Activated T-cell treated with anti-CD3 and anti-CD28 coated beads for 1 hour (primary cell): ENCODE measurements around the gene FRMD4A.

ENCODE experiments used
- DNase-seq: peaks from one replicate; pipeline ENCODE4 v3.0.0-alpha.2; 2020; ENCODE audit warnings: low read depth

Gene FRMD4A

DNA sequence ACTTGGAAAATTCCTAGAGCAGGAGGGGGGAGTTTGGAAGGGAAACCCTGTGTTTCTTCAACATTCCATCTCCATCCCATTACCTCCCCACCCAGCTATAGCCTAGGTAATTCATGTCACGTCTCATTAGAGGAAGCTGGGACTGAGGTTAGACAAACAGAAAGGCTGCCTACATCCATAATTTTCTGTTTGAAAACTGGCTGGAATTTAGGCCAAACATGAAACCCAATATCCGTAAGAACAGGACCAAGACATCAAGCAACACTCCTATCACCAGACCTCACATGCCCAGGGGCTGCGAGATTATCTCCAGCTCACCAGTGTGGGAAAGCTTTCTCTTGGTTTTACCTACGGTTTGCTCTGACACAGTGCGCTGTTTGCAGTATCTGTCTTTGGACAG is 316.3 kb downstream of the FRMD4A start:
- no peak for DNase-seq

DNA sequence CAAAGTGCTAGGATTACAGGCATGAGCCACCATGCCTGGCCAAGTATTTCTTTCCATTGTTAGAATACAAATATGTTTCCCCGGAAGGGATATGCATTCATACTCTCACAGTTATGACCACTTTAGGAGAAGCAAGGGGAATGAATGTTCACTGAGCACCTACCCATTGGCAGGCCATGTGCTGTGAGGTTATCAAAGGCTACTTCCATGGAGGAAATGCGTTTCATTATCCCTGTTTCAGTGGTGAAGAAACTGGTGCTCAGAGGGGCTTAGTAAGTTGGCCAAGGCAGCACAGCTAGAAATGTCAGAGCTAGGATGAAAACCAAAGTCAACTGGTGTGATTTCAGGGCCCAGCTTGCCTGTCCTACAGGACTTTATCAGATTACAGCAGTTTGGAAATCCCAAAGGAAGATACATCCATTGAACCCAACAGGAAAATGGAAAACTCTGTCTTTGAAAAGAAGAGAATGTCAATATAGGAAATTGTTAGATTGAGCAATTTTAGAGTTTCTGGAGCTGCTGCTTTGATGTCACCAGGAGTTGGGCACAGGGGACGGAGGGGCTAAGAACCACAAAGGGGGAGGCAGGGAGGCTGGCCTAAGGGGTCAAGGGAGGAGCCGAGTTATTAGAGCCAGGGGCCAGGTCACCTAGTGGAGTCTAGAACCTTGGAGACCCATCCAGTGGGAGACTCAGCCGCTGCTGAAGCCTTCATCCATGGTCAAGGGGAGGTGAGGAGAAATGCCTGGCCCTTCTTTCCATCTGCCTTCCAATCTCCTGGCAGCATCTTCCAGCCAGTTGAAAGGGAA is 319.8 kb downstream of the FRMD4A start:
- DNase-seq = no peak

DNA sequence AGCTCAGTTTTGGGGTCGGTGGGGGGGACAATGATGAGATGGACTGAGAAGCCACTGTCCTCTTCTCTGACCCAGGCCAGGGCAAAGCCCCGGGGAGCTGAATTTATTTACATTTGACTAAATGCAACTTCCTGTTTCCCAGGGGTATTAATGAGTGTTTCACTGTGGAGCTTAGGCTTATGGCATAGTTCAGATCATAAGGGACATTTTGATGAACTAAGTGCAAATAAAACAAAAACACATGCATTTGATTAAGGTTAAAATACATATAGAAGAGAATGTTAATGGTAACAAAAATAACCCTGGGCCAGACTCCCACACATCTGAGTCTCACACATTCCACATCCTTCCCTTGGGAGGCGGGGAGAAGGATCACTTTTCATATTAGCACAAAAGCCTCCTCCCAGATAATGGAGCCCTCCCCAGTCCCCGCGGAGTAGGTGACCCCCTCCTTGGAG is 320.6 kb downstream of the FRMD4A start:
- no peak for DNase-seq

DNA sequence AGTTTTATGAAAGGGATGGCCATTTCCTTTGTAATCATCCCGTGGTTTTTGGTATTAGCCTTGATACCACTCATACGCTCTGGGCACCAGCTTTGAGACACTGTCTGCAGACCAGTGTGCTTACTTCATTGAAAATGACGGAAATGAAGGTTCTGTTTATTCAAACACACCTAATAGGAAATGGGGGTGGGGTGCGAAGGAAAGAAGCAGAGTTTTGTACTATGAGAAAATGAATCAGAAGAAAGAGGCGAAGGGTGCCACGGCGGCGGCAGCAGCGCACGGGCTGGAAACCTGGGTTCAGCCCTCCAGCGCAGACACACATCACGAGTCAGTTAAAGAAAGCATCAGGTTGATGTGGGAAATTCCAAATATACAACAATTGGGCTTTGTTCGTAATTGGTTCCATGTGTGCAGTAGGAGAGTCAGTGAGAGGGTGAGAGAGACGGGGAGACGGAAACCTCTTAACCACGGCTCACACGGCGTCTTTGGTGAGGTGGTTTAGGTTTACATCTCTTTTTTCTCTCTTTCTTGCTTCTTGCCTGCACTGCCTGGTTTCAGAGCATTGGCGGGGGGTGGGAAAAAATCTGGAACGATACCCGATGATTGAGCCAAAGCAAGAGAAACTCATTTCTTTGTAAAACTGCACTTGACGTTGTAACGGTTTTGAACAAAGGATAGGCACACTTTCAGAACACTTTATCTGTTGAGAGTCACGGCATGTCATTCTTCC is 321.2 kb downstream of the FRMD4A start:
- DNase-seq = peak; percentile 50

DNA sequence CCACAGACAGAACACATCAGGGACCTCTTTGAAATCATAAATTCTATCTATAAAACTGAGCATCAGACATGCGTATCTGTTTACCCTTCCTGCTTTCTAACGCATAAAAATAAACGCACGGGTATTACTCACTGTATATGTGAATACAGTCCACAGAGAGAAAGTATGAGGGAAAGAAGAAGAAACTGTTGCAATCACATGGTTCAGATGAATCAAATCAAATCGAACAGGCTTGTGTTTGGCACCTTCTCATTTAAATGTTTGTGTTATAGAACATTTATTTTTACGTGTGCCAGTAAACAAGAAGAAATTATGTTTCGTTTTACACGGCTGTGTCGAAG is 322.0 kb downstream of the FRMD4A start:
- DNase-seq = no peak

DNA sequence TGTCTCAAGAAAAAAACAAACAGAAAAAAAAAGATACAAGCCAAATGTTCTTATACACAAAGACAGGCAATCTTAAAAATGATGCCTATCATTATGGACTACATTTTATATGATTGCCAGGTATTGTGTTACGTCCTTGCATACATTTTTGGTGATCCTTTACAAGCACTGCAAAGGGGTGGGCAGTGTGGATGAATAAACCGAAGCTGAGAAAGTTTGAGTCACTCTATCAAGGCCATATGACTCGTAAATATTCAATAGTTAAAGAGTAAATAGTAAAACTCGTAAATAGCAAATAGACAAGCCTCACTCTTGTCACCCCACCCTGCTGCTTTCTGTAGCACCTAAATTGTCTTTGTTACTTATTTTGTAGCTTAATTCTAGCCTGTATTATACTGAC is 326.2 kb downstream of the FRMD4A start:
- DNase-seq = no peak

DNA sequence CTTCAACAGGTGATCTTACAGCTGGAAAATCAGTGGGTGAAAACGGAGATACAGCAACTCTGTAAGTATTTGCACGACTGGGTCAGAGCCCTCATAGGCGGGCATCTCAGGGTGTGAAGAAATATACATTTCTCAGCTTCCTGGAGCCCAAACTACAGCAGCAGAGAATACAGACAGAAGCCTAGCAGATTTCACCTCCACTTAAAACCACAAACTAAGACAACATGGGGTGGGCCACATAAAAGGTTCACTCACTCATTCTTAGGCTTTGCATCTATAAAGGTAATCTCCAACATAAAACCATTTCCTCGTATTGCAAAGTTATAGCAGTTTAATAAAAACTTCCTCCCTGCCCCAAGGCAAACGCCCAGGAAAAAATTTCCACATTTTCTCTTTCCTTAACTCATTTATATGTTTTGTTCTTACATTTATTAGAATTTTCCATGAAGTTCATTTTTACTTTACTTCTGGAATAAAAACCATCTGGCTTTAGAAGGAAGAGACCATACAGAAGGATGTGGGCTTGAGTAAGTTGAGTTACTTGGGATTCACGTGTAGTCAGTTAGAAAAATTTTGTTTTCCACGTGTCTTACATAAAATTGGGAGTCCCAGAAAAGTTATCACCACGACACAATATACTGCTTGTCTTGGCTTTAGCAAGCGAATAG is 327.1 kb downstream of the FRMD4A start:
- no peak for DNase-seq

DNA sequence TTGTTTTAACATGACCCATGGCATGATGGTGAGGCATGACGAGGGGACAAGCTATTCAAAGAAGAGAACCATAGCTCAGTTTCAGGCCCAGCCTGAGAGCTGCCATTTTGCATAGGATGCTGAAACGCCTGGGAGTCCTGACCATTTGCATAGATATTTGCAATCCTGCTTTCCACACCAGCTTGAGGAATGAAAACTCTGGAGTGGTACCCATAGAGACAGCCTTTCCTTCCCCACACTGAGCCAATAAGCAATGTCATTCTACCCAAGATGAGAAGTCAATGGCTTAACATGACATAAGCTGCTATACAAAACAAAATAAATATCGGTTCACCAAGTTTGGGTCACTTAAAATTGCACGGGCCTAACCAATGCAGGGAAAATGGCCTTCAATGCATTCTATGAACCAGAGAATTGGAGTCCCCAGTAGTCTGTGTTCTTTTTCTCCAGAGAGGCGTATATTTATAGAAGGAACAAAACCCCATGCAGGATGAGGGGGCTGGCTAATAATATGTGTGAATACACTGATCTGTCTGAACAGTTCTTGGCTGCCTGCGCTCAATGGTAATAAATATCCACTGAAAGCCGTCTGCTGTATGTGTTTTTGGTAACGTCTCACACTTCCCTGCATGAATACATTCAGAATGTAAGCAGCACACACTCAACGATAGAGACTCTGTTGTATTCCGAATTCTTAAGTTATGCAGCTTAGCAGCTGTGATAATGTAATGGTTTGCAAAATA is 329.3 kb downstream of the FRMD4A start:
- no peak for DNase-seq

DNA sequence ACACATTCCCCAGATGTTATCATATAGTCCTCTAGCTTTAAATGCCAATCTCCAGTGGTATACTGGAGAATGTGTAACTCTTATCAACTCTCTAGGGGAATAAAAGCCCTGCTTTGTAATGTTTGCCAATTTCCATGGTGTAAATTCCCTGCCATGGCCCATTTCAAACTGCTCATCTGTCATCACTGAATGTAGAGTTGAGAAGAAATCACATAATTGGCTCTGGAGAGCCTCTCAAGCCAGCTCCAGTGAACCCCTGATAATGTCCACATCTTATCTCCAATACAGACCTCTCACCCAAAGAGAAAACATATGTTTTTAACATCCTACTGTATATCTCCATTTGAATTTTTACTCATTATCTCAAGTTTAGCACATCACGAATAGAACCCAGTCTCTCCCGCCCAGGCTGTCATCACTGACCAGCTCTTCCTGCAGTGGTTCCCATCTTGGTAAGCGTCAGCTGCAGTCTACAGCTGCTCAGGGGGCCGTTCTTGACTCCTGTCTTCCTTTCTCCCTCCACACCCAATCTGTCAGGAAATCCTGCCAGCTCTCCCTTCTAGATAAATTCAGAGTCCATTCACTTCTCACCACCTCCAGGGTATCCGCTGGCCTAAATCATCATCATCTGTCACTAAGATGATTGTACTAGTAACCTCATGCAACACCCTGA is 332.4 kb downstream of the FRMD4A start:
- DNase-seq = no peak

DNA sequence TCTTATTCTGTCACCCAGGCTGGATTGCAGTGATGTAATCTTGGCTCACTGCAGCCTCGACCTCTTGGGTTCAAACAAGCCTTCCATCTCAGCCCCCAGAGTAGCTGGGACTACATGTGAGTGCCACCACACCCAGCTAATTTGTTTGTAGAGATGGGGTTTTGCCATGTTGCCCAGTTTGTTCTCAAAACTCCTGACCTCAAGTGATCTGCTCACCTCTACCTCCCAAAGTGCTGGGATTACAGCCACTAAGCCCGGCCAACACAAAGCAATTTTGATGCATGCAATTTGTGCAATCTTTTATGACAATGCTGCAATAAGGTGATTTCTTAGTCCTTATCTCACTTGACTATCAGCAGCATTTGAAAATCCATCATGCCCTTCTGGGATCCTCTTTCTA is 333.1 kb downstream of the FRMD4A start:
- DNase-seq = no peak

DNA sequence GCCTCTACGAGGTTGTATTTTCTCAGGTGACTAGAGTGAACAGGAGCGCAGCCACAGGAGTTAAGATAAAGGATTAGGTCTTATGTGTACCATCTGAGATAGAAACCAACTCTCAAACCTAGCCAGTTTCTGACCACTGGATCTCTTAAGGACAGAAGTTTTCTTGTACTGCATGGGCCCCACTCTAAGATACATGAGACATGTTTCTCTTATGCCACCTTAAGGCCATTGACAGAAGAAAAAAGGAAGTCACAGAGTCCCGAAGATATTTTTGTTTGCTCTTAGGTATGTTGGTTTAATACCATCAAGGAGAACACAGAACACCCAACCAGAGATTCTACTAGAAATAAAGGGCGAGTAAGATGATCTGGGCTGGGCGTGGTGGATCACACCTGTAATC is 335.8 kb downstream of the FRMD4A start:
- no peak for DNase-seq

DNA sequence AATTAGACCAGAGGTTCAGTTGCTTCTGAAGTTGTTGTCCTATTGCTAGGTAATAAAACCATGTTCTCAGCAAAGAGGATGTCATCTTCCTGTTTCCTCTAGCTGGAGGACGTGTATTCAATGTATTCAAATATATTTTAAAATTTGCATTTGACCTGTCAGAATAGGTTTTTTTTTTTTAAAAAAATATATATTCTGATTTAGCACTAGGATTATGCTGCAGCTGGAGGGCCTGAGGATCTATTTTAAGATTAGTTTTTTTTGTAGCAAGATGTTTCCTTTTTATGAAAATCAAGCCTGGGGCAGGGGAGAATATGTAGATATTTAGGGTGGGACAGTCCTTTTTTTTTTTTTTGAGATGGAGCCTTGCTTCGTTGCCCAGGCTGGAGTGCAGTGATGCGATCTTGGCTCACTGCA is 337.0 kb downstream of the FRMD4A start:
- DNase-seq = no peak

DNA sequence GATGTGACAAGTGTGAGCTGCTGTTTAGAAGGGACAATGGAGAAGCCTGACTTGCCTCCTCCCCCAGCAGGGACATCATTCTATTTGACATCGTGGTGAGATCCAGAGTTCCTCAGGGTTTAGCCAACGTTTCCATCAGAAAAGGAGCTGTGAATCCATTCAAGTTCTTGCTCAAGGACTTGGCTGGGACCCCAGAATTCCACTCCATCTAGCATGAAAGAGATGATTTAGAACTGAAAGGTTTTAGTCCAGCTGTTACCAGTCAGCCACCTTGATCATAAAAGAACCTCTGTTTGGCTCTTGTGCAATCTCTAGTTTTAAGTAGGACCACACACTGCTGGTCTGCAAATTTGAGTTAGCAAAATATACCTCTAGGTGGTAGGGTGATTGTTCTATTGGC is 337.6 kb downstream of the FRMD4A start:
- DNase-seq = no peak

DNA sequence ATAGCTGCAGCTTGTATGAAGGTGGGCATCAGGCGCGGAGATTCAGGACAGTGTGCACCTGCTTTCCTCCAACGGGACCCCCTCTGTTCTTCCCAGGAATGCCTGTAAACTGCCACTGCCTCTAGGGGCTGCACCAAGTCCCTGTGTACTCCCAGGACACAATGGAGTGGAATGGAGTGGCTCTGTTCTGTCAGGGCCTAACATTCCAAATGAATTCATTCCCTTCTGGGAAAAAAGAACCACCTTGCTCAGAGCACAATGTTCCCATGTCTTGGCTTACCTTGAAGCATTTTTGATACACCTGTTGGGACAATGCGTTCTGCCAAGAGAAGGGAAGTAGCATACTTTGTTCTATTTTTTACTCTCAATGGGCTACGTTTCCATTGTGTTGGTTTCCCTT is 339.4 kb downstream of the FRMD4A start:
- no peak for DNase-seq

DNA sequence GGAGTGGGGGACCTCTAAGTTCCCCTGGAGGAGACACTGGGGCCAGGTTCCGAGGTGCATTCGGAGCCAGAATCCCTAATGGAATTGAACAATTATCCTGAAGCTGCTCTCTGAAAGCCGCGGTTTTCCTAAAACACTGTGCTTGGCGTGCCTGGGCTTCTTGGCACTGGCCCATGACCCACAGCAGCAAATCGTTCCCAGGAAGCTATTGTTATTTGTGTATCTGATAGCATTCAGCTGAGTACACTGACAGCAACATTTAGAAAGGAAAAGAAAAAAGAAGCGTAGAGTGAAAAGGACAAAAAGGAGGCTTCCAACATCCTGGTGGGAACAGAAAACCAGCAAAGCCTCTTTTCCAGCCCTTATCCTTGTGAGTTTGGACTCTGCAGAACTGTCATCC is 339.8 kb downstream of the FRMD4A start:
- no peak for DNase-seq

DNA sequence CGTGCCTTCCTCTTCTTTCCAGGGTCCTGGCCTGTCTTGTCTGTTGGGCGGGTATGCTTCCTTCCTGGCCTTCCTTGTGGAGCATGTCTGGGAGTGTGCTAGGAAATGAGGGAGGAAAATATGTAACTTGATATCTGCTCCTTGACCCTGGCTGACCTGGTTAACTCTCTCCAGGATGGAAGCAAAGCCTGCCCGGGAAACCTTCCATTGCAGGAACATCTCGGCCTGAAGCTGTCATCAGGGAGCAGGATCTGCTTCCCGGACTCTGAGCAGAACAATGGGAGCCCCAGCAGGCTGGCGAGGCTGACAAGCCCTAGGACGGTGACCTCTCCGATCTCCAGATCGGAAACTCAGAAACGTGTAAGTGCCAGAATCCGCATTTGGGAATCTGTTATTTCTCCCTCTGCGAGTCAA is 340.3 kb downstream of the FRMD4A start:
- DNase-seq = no peak

DNA sequence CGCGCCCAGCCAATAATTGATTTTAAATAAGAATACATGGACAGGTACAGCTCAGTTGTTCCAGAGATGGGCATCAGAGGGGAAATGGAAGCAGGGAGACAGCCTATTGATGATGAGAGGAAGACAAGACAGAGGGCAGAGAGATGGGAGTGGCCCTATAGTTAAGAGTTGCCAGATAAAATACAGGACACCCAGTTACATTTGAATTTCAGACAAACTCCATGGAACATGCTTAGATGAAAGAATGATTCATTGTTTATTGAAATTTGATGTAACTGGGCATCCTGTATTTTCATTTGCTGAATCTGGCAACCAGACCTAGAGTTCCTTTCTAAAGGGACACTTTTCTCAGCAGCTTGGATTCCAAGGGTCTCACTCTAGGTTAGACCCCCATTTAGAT is 341.1 kb downstream of the FRMD4A start:
- no peak for DNase-seq

DNA sequence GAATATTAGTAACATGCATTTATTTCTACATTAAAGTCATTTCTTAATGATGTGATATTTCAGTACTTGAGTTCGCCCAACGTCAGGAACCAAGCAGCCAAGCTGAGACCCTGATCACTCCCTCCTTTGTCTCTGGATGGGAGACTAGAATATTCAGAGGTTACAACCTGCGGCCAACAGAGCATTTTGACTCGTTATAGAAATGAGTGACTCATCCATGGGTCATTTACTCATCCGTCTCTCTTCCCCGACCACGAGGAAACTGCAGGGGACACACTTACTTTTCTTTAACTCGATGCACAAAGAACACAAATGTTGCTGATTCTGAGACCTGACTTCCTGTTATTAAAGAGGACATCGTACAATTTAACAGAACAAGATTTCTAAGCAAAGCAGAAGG is 343.3 kb downstream of the FRMD4A start:
- no peak for DNase-seq

DNA sequence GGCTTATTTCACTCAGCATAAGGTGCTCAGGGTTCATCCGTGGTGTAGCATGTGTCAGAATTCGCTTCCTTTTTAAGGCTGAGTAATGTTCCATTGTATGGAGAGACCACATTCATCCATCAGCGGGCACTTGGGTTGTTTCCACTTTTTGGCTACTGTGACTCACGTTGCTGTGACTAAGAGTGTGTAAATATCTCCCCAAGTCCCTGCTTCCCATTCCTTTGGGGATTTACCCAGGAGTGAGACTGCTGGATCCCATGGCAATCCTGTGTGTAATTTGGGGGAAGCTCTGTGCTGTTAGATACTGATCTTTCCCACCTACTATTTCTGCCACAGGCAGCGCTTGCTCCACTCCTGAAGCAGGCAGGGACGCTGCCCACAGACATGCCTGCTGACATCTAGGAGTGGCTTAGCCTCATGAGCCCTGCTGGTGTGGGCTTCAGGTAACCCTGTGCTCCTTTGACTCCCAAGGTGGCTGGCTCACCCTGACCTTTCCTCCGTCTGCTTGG is 346.0 kb downstream of the FRMD4A start:
- no peak for DNase-seq

DNA sequence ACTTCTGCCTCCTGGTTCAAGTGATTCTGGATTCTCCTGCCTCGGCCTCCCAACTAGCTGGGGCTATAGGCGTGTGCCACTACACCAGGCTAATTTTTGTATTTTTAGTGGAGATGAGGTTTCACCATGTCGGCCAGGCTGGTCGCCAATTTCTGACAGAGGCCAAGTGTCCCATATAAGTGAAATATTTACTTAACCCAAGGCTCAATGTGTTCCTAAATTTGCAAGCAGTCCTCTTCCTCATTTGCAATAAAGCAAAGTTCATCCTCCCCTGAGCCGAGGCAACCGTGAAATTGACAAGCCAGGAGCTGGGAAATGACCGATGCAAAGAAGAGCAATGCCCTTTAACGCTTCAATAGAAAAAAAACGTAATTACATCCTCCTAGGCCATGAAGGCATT is 347.7 kb downstream of the FRMD4A start:
- DNase-seq = no peak

DNA sequence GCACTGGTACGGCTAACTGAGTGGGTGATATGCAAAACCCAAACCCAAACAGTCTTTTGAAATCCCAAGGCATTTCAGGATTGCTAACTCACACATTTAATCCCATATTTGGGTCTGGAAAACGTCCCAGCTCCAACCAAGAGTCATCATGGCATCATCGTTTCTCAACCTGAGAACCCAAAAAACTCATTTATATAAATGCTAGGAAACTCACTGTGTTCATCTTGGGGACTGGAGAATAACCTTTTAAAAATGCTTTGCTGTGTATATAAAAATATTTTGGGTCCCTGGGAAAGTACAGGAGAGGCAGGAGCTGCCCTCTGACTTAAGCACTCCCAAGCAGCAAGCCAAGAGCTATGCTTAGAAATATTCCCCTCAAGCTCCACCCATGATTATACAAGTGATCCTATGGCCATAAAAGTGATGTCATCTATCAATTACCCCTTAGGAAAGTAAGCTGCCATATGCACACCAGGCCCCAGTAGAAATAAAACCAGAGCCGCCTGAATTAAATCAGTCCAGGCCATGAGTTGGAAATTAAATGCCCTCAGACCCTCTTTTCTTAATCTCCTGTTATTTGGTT is 352.1 kb downstream of the FRMD4A start:
- no peak for DNase-seq
